SK-N-SH treated with all-trans-retinoic acid at 6 μM for 48 hours (cell line): ENCODE data around the gene IL20RB.
A peak's percentile ranks its signal among the peaks of the same experiment; 100 is the strongest.

Source experiments
- ATAC-seq: fragments of 200-7000 bp; cut with Tn5 transposase; 3 replicates; pipeline ENCODE4 v1.9.1; 2020; ENCODE audit warnings: mild to moderate bottlenecking, moderate library complexity
- ARNTL ChIP-seq: fragments of 450-650 bp; formaldehyde crosslinking; IDR thresholded peaks from 2 replicates; pipeline ENCODE4 v1.5.0; 2020; ENCODE audit warnings: low read depth, mild to moderate bottlenecking, moderate library complexity, borderline replicate concordance
- BACH2 ChIP-seq: fragments of 250-450 bp; sonication (Bioruptor Pico); IDR thresholded peaks from 2 replicates; pipeline ENCODE4 v1.9.0; 2021; ENCODE audit warnings: mild to moderate bottlenecking, borderline replicate concordance
- CREB5 ChIP-seq: fragments of 250-450 bp; sonication (Bioruptor Pico); IDR thresholded peaks from 2 replicates; pipeline ENCODE4 v1.5.1; 2020; ENCODE audit warnings: low read depth, mild to moderate bottlenecking, moderate library complexity
- CSDC2 ChIP-seq: fragments of 250-450 bp; sonication (Bioruptor Pico); IDR thresholded peaks from 2 replicates; pipeline ENCODE4 v1.5.0; 2020; ENCODE audit warnings: mild to moderate bottlenecking, moderate library complexity
- CSRNP3 ChIP-seq: fragments of 250-450 bp; sonication (Bioruptor Pico); IDR thresholded peaks from 2 replicates; pipeline ENCODE4 v1.5.1; 2021; ENCODE audit warnings: mild to moderate bottlenecking, moderate library complexity
- ESRRG ChIP-seq: fragments of 250-450 bp; sonication (Bioruptor Pico); IDR thresholded peaks from 2 replicates; pipeline ENCODE4 v1.6.1; 2021; ENCODE audit warnings: mild to moderate bottlenecking
- GLIS3 ChIP-seq: fragments of 250-450 bp; sonication (Bioruptor Pico); IDR thresholded peaks from 2 replicates; pipeline ENCODE4 v1.5.0; 2020; ENCODE audit warnings: mild to moderate bottlenecking, moderate library complexity
- ISL1 ChIP-seq: fragments of 250-450 bp; sonication (Bioruptor Pico); IDR thresholded peaks from 2 replicates; pipeline ENCODE4 v2.1.2; 2022; ENCODE audit warnings: mild to moderate bottlenecking, moderate library complexity
- OSR1 ChIP-seq: fragments of 250-450 bp; sonication (Bioruptor Pico); IDR thresholded peaks from 2 replicates; pipeline ENCODE4 v1.8.0; 2022; ENCODE audit warnings: moderate library complexity, mild to moderate bottlenecking, inconsistent platforms
- POU6F1 ChIP-seq: fragments of 250-450 bp; sonication (Bioruptor Pico); IDR thresholded peaks from 2 replicates; pipeline ENCODE4 v1.8.0; 2021; ENCODE audit warnings: low read depth, mild to moderate bottlenecking, moderate library complexity, borderline replicate concordance
- PPARA ChIP-seq: fragments of 250-450 bp; sonication (Bioruptor Pico); IDR thresholded peaks from 2 replicates; pipeline ENCODE4 v1.5.0; 2020; ENCODE audit warnings: mild to moderate bottlenecking, borderline replicate concordance
- SNAI2 ChIP-seq: fragments of 250-450 bp; sonication (Bioruptor Pico); IDR thresholded peaks from 2 replicates; pipeline ENCODE4 v1.5.0; 2020; ENCODE audit warnings: mild to moderate bottlenecking, moderate library complexity
- TCF4 ChIP-seq: fragments of 250-450 bp; sonication (Bioruptor Pico); IDR thresholded peaks from 2 replicates; pipeline ENCODE4 v1.8.0; 2021; ENCODE audit warnings: mild to moderate bottlenecking, moderate library complexity, borderline replicate concordance
- TOX ChIP-seq: fragments of 250-450 bp; sonication (Bioruptor Pico); IDR thresholded peaks from 2 replicates; pipeline ENCODE4 v1.8.0; 2021; ENCODE audit warnings: mild to moderate bottlenecking, moderate library complexity, borderline replicate concordance
- TSHZ2 ChIP-seq: fragments of 250-450 bp; sonication (Bioruptor Pico); IDR thresholded peaks from 2 replicates; pipeline ENCODE4 v1.5.0; 2020; ENCODE audit warnings: mild to moderate bottlenecking, moderate library complexity
- ZC3H10 ChIP-seq: fragments of 250-450 bp; sonication (Bioruptor Pico); IDR thresholded peaks from 2 replicates; pipeline ENCODE4 v1.5.1; 2021; ENCODE audit warnings: mild to moderate bottlenecking, moderate library complexity
- ZFP3 ChIP-seq: fragments of 250-450 bp; sonication (Bioruptor Pico); IDR thresholded peaks from 2 replicates; pipeline ENCODE4 v1.5.0; 2020; ENCODE audit warnings: mild to moderate bottlenecking, moderate library complexity
- ZFP30 ChIP-seq: fragments of 450-650 bp; formaldehyde crosslinking; IDR thresholded peaks from 2 replicates; pipeline ENCODE4 v1.5.0; 2022; ENCODE audit warnings: mild to moderate bottlenecking, moderate library complexity
- ZNF565 ChIP-seq: fragments of 450-650 bp; formaldehyde crosslinking; conservative IDR thresholded peaks from 2 replicates; pipeline ENCODE4 v1.5.0; 2020; ENCODE audit warnings: low read depth, mild to moderate bottlenecking, moderate library complexity
- ZNF70 ChIP-seq: fragments of 450-650 bp; formaldehyde crosslinking; IDR thresholded peaks from 2 replicates; pipeline ENCODE4 v1.5.0; 2020; ENCODE audit warnings: mild to moderate bottlenecking, moderate library complexity
- ZNF8 ChIP-seq: fragments of 450-650 bp; formaldehyde crosslinking; IDR thresholded peaks from 2 replicates; pipeline ENCODE4 v1.5.0; 2020; ENCODE audit warnings: mild to moderate bottlenecking, moderate library complexity

IL20RB gene

GRCh38 chr3:136973352-136973751, 15.6 kb downstream of the IL20RB start:
- TF ChIP-seq ZNF8 (CRISPR knock-in tag) (no peak), TCF4 (CRISPR knock-in tag) (no peak), ZC3H10 (no peak), ISL1 (CRISPR knock-in tag) (no peak), BACH2 (CRISPR knock-in tag) (no peak), ZNF70 (CRISPR knock-in tag) (no peak), OSR1 (CRISPR knock-in tag) (no peak), TOX (CRISPR knock-in tag) (no peak), CSRNP3 (CRISPR knock-in tag) (no peak), ZFP3 (CRISPR knock-in tag) (no peak)
- no peak for ATAC-seq

- no peak for TF ChIP-seq ISL1 (CRISPR knock-in tag)
- no peak for TF ChIP-seq ESRRG (CRISPR knock-in tag)
- no peak for TF ChIP-seq ARNTL
- TF ChIP-seq TSHZ2 (CRISPR knock-in tag) = no peak
- no peak for TF ChIP-seq ZNF565
- peak; percentile 73 for TF ChIP-seq ZFP30
- no peak for TF ChIP-seq SNAI2 (CRISPR knock-in tag)
- no peak for TF ChIP-seq ZNF8 (CRISPR knock-in tag)
- TF ChIP-seq POU6F1 (CRISPR knock-in tag) = no peak
- no peak for ATAC-seq
Measured at GRCh38 chr3:136974670-136975069, 16.9 kb downstream of the IL20RB start.

GRCh38 chr3:136979204-136979603, 21.4 kb downstream of the IL20RB start:
- no peak for ATAC-seq
- TF ChIP-seq GLIS3 (CRISPR knock-in tag) = no peak
- no peak for TF ChIP-seq CSDC2 (CRISPR knock-in tag)
- no peak for TF ChIP-seq ISL1 (CRISPR knock-in tag)
- no peak for TF ChIP-seq ARNTL
- no peak for TF ChIP-seq ZNF70 (CRISPR knock-in tag)
- no peak for TF ChIP-seq ZNF565
- TF ChIP-seq OSR1 (CRISPR knock-in tag) = no peak
- no peak for TF ChIP-seq ZFP3 (CRISPR knock-in tag)
- TF ChIP-seq TSHZ2 (CRISPR knock-in tag) = no peak
- no peak for TF ChIP-seq PPARA (CRISPR knock-in tag)
- no peak for TF ChIP-seq TCF4 (CRISPR knock-in tag)

GRCh38 chr3:136979684-136980083, 21.9 kb downstream of the IL20RB start:
- no peak for ATAC-seq
- no peak for TF ChIP-seq CREB5 (CRISPR knock-in tag)
- TF ChIP-seq TSHZ2 (CRISPR knock-in tag) = no peak
- no peak for TF ChIP-seq CSDC2 (CRISPR knock-in tag)
- no peak for TF ChIP-seq ZFP3 (CRISPR knock-in tag)
- TF ChIP-seq CSRNP3 (CRISPR knock-in tag) = no peak
- no peak for TF ChIP-seq ZFP30
- TF ChIP-seq ZC3H10 = no peak
- no peak for TF ChIP-seq ESRRG (CRISPR knock-in tag)
- TF ChIP-seq ARNTL = no peak
